Measurements from ENCODE around the gene XXYLT1.

XXYLT1 gene

DNA sequence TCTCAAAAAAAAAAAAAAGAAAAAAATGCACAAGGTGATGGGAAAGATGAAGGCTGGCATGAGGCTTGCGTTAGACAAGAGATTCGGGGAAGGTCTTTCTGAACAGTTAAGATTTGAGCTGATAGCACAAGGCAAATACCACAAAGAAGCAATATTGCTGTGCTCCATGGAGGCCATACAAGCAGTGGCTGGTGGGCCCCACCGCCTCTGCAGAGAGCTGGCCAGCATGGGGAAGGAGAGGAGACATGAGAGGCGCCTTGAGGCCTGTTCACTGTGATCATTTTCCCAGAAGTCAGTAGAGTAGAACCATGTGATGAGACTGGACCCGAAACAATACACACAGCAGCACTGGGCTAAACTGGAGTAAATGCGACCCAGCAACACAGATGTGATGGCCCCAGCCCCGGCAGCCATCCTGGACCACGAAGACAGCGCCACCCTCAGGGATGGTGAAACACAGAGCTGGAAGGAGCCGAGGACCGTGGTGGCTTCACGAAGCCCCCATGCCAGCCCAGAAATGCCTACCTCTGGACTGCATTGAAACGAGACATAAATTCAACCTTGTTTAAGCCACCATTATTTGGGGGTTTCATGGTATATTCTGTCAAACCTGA is 5.5 kb downstream of the XXYLT1 start:
- no peak for FAIRE-seq

DNA sequence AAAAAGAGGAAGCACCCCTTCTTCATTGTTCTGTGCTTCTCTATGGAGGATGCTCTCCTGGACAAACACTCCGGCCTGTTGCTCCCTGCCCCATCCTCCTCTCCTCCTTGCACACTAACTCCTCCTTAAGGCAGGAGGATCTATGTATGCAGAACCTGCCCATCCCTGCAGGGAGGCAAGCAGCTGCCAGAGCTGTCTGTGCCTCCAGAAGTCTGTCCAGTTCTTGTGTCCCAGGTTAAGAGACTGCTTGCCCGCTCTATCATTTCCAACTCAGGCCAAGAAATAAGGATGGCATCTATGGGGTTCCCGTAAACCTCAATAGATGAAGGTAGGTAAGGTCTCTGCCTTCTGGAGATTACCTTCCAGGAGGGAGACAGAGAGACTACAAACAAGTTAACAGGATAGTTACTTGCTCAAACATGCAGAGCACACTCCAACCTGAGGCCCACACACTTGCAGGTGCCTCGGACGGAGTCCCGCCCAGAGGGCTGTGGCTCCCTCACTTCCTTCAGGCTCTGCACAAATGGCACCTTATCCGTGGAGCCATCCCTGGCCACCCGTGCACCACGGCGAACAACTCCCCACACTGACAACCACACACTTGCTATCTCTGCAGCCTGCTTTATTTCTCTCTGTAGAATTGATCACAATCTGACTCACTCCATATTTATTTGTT is 6.9 kb downstream of the XXYLT1 start:
- no peak for FAIRE-seq

DNA sequence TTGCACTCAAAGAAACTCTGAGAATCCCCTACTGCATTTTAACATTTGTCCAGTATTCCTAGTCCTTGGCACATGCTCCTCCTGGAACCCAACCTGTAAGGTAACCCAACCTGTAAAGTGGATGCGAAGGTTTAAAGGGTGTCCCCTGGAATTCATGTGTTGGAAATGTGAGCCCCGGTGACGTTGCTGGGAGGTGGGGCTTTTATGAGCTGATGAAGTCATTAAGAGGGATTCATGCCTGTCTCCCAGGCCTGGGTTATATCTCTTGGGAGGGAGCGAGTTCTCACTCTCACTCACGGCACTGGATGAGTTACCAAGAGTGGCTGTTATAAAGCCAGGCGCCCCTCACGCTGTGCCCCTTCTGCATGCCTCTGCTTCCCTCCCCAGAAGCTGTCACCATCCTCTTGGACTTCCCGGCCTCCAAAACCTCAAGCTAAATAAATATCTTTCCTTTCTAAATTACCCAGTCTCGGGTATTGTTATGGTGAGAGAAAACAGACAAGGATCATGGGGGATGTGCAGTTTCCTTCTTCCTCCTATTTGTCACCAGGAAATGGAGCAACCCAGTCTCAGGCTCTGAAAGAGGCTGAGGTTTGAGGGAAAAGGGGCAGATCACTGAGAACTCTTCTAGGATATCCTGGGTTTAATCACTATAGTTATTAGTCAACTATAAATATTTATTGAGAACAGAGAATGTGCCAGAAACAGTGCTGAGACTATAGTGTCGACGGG is 7.6 kb downstream of the XXYLT1 start:
- FAIRE-seq: no peak

DNA sequence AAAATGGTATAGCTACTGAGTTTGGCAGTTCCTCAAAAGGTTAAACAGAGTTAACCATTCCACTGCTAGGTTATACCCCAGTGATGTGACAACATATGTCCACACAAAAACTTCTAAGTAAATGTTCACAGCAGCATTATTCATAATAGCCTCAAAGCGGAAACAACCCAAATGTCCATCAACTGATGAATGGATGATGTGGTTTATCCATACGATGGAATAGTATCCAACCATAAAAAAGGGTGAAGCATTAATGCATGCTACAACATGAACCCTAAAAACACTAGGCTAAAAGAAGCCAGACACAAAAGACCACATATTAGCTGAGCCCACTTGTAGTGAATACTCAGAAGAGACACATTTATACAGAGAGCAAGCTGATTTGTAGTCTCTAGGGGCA is 9.0 kb downstream of the XXYLT1 start:
- FAIRE-seq: no peak

DNA sequence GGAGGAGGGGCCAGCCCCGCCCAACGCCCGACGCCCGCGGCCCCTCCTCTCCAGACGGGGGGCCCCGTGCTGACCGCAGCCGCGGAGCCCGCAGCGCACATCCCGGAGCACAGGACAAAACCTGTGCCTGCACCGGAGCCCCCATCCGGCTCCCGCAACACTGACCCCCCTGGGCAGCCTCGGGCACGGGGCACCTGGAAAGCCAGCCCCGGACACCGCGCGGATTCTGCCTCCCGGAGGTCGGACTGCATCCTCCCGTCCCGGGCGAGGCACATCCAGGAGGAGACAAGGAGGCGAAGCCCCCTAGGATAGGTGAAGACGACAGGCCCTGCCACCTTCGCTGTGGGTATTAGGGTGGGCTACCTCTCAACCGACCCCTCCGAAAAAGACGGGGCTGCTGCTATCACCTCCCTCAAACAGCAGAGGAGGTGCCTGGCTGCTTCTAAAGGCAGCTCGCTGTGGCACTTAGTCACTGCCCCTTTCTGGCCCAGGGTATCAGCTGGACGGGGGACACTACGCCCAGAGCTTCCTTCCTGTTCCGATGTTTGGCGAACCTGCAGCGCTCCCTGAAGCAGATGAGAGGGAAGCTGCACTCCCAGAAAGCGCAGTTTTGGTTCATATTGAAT is 10.6 kb downstream of the XXYLT1 start:
- FAIRE-seq: no peak

DNA sequence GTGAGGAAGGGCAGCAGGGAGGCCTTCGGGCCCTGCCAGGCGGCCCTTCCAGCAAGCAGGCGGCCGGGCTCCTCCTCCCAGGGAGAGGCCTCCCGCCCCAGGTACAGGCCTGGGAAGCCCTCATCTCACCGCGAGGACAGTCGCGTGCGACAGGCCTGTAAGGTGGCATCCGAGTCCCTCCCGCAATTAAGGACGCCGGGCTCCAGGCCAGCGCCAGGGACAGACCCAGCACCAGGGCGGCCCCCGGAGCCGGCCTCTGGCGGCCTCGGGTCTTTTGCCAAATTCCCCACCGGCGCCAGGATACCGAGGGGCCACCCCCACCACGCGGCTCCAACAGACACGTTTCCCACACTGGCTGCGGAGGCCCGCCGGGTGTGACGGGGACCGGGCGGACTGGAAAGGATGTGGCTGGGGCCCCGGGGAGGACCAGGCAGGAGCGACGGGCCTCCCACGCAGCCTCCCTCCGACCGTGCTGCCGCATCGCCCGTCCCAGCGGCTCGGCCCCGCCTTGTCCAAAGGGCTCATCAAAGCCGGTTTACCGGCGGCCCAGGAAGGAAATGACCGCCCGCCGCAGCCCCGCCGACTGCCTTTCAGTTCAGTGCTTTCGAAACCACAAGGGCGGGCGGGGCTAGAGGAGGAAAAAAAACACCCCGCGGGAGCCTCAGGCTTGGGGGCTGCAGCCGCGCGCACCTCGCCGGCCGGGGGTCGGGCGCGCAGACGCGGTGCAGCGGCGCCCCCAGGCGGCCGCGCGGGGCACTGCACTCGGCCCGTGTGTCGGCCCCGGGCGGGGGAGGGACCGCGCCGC is 11.3 kb downstream of the XXYLT1 start:
- FAIRE-seq: no peak

DNA sequence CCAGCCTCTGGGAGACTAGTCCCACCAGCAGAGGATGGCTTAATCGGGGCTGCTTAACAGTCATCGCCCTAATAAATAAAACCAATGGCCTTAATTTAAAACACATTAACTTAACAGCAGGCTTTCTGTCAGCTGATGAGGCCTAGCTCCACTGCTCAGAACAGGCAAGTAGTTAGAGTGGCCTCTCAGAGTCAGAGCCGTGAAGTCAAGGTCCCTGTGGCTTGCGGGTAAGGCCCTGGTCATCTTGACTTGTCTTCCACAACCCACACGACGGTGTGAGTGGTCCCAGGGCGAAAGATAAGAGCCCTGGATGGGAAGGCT is 11.8 kb downstream of the XXYLT1 start:
- FAIRE-seq: no peak

DNA sequence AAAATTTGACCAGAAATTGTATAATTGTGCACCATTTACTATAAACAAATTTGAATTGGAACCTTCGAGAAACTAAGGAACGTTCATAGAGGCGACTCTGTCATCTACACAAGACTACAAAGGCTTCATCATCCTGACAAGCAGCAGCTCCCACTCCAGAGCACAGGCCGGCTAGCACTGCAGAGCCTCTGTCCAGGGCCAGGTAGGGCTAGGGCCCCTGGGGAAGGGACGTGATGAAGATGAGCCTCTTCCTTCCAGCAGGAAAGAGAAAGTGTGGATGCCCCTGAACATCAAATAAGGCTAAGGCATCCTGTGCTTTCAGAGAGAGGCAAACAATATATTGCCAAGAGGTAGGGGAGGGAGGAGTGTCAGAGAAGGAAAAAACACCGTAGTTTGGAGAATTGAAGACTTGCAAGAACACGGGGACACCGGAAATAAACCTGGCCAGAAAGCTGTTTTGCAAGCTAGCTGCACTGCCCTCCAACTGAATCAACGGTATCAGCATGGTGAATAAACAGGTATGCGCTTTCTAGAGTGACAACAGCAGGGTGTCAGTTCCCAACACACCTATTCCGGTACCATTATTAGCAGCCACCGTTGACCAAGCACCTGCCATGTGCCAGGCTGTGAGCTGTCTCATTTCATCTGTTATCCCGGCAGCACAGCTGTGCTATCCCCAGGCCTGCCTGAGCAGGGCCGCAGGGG is 12.4 kb downstream of the XXYLT1 start:
- FAIRE-seq: no peak

DNA sequence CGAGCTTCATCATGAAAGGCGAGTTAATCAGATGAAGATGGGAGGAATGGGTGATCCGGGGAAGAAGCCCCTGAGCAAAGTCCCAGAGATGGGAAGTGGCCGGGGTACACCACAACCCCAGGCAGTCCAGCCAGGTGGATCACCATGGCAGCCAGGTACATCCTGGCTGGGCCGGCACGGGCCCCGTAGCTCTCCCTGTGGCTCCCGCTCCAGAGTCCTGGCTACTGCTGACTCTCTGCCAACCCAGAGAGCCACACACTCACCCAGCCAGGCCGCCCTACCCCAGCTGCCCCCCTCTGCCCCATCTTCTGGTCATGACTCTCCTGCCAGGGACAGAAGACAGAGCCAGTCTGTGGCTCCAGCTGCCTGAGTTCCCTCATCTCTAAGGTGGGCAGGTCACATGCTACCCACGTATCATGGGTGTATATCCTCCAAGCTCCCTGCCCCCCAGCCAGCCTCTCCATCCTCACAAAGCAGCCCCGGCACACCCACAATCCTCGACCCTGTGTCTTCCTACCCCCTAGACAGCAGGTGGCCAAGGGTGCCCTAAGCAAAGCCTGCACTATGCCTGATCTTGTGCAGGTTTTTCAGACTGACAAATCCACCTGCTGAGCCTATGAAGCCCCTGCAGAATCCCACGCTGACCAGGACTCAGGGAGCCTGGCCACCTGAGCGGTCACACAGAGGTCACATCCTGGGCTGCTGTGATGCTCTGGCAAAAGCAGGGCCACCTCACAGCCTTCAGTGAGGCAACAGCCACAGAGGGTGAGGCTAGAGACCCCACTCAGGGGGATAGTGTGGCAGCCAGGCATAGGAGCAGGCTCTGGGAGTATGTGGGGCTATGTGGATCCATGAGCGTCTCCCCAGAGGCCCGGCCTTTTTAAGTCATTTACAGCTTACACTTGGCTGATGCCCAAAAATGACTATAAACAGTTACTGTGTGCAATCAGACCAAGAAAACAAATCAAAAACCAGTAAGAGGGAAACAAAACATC is 13.2 kb downstream of the XXYLT1 start:
- no peak for FAIRE-seq

DNA sequence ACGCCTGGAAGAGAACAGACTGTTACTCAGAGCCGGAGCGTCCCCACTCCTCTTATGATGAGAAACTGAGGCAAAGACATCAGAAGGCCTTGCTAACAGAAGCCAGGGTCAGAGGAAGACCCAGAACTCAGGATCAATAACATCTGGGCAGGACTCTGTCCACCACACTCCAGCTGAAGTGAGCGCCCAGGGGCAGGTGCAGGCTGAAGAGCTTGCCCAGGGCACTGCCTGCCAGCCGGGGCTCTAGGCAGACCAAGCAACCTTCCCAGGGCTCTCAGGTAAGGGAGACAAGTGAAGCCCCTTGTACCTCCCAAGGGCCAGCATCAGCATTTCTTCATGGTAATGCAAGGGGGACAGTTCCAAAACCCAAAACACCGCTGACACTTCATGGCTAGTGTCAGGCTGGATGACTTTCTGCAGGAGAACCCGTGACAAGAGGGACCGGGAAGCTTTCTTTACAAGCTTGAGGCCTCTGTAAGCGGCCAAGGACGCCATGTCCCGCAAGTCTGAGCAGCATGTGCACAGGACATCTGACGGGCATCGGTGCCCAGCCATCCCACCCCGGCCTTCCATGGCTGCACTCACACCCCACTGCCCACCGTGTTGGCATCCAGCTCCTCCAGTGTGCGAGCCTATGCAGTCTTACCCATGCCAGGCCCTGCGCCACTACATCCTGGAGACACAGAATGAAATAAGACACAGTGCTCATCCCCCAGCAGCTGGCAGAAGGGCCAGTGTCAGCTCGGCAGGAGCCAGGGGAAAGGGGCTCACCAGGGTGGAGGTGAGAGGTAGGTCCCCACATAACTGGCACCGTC is 14.1 kb downstream of the XXYLT1 start:
- no peak for FAIRE-seq

DNA sequence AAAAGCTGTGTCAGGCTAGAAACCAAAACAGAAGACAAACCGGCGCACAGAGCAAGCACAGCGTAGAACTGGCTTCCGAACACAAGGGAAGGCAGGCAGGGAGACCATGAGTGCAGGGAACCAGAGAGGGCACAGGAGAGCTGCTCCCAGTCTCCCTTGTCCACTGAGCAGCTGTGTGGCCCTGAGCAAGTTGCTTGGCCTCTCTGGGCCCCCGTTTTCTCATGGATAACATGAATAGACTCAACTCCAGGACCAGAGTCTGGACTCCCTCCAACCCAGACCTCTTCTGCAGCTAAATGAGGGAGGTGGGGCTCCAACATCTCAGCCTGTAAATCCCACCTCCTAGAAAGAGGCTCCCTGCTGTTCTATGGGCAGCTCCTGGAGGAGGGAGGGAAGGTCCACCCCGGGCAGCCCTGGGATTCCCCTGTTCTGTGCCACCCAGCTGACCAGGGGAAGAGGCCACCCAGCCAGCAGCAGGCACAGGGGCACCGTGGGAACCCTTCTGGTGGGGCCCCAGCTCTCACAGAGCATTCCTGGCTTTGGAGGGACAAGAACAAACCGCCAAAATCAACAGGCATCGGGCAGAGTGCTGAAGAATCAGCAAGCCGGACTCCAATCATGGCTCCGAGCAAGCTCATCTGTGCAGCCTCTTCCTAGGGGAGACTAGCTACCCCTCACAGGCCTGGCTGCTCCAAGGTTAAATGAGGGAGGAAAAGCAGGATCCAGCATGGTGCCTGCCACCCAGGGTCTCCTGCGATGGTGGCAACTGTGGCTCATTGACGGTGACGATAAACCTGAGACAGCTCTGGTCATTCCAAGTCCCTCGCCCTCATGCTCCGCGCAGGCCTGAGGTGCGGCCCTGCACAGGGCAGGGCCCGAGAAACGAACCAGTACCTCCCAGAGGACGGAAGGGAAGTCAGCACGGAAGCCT is 15.1 kb downstream of the XXYLT1 start:
- no peak for FAIRE-seq

DNA sequence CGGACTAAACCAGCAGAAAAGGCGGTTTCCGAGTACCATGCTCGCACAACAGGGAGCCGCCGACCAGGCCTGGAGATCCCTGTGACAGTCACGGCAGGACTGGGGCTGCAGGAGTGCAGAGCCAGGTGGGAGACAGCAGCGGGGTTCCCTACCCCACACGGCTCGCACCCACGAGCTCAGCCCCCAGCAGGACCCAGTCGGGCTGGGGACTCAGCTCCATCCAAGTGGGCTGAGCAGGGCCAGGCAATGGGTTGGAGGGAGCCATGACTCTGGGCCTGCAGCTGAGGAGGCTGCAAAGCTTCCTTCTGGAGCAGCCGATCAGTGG is 15.8 kb downstream of the XXYLT1 start:
- no peak for FAIRE-seq

DNA sequence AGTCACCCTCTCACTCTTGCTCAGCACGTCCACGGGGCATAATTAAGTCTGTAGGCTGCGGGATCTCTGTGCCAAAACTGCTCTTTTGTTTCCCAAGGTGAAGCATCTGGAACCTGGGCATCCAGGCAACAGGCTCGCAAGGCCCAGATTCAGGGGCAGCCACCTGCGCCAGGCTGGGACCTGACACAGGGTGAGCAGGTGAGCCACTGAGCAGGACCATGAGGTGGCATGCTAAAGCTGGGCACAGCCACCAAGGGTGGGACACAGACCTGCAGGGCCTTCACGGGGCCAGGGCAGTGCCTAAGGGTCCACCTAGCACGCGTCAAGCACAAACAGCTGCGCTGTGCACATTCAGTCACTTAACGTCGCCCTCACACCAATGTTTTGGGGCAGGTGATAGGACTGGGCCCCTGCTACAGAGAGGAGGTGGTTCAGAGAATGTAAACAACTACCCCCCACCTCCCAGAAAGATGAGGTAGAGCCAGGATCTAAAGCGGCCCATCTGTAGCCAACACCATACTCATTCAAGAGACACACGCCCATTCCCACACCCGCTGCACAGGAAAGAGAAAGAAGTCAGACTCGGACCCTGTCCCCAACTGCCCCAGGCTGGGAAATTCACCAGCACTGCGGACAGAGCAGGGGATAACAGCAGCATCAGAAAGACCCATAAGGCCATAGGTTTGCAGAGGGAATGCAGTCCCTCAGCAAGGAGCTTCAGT is 16.3 kb downstream of the XXYLT1 start:
- no peak for FAIRE-seq

DNA sequence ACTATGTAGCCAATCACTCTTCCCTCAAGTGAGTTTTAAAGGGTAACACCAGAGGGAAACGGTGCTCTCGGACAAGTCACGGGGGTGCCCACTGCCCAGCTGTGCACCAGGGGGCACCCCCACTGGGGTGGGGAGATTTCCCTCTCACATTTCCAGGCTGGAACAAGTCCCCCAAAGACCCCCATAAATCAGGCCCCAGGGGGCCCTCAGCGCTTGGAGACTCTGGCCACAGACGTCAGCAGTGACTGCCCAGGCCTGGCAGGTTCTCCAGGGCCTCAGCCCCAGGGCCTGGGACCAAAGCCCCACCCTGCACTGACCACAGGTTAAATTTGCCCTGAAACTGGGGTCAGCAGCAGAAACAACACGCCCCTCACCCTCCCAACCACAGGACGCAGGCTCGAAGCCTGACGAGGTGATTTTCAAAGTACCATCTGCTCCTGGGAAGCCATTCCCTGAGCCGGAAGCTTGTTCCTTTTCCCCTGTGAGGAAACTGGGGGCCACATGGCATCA is 17.0 kb downstream of the XXYLT1 start:
- no peak for FAIRE-seq

DNA sequence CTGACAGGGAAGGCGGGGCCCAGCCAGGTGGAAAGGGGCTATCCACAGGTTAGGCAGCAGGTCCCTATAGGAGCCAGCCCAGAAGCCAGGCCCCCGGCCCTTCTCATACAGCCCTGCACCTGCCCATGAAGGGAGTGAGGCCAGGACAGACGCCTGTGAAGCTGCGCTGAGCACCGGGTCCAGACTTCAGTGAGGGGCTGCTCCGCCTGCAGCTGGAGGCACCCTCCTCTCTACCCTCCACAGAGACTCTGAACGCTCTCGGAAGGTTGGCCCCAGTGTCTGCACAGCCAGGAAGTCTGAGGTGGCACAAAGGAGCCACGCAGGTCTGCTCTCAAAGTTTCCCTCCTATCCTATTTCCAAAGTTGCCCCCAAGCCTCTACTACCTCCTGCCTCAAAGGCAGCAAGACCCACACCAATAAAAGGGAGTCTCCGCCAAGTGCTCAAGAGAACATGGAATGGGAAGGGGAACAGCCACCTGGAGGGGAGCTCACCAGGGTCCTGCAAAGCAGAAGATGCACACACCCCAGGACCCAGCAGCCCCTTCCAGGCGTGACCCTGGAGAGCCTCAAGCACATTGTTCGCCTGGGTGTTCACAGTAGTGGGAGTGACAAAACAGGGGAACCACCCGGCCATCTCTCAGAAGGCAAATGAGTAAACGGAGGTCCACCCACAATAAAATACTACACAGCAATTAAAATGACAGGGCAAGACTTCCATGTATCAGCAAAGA is 19.5 kb downstream of the XXYLT1 start:
- FAIRE-seq: no peak

DNA sequence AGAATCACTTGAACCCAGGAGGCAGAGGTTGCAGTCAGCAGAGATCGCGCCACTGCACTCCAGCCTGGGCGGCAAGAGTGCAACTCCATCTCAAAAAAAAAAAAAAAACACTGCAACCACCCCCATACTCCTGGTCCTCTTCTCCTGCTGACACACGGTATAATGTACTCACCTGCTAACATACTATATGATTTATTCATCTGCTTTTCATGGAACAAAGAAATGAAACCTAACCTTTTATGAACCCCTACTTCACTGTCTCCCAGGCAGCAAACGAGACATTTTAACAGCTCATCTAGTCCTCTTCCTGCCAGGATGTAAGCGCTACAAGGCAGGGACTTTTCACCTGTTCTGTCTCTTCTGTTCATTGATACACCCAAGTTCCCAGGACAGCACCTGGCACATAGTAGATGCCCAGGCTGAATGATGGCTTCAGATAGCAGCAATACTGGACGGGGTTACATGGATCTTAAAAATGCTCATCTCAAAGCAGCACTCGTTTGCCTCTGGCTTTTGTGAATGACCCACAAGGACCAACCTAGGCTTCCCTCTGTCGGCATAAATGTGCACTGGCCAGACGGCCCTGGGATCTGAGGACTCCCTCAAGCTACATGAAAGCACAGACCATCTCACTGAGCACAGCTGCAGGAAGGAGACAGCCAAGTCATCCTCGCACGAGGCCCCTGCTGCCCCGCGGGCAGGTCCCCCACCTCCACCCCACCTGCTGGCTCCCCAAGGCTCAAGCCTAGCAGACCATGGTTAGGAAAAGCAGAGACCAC is 20.3 kb downstream of the XXYLT1 start:
- peak; percentile 13 for FAIRE-seq

Measured in islet of Langerhans (tissue), 1 donor.